Endodermal cell (in vitro differentiated cells): ENCODE data around the gene UNK. TPM values are rescaled to one million over a fixed set of nuclear protein-coding genes. Genes with fewer than 3 reads are reported as not detected.

Experiments
- DNase-seq: peaks from one replicate; pipeline ENCODE4 v3.0.0-alpha.2; 2017
- H3K27ac ChIP-seq: 2 replicates; pipeline ENCODE4 v1.5.1; 2013; ENCODE audit warnings: mild to moderate bottlenecking, low read depth, low read length, moderate library complexity
- H3K27me3 ChIP-seq: 2 replicates; pipeline ENCODE4 v1.6.1; 2013; ENCODE audit warnings: mild to moderate bottlenecking, low read length, moderate library complexity; ENCODE audit not compliant: insufficient read depth, control insufficient read depth, poor library complexity, severe bottlenecking
- H3K36me3 ChIP-seq: 2 replicates; pipeline ENCODE4 v1.7.0; 2013; ENCODE audit warnings: mild to moderate bottlenecking, low read length, moderate library complexity; ENCODE audit not compliant: control insufficient read depth, insufficient read depth
- H3K4me1 ChIP-seq: one replicate; pipeline ENCODE4 v1.7.0; 2013; ENCODE audit warnings: low read length; ENCODE audit not compliant: control insufficient read depth, insufficient read depth
- H3K4me3 ChIP-seq: 2 replicates; pipeline ENCODE4 v1.5.1; 2013; ENCODE audit warnings: mild to moderate bottlenecking, low read length, moderate library complexity
- H3K9ac ChIP-seq: 2 replicates; pipeline ENCODE4 v1.6.1; 2013; ENCODE audit warnings: mild to moderate bottlenecking, low read length, moderate library complexity; ENCODE audit not compliant: poor library complexity, severe bottlenecking; ENCODE audit errors: extremely low read depth
- H3K9me3 ChIP-seq: 2 replicates; pipeline ENCODE4 v1.6.1; 2013; ENCODE audit warnings: mild to moderate bottlenecking, low read length, moderate library complexity; ENCODE audit not compliant: control insufficient read depth
- H3K27ac Mint-ChIP-seq: 2 replicates; pipeline ENCODE4 v1.8.0; 2020; ENCODE audit warnings: mixed read lengths
- H3K27me3 Mint-ChIP-seq: 2 replicates; pipeline ENCODE4 v1.8.0; 2021; ENCODE audit warnings: mild to moderate bottlenecking, mixed read lengths; ENCODE audit not compliant: insufficient read depth
- H3K36me3 Mint-ChIP-seq: 2 replicates; pipeline ENCODE4 v1.8.0; 2020; ENCODE audit warnings: low read depth, mixed read lengths
- H3K4me1 Mint-ChIP-seq: 2 replicates; pipeline ENCODE4 v1.8.0; 2020; ENCODE audit warnings: mixed read lengths
- H3K4me3 Mint-ChIP-seq: 2 replicates; pipeline ENCODE4 v1.8.0; 2020; ENCODE audit warnings: mild to moderate bottlenecking, moderate library complexity, mixed read lengths
- H3K9me3 Mint-ChIP-seq: 2 replicates; pipeline ENCODE4 v1.8.0; 2020; ENCODE audit warnings: mild to moderate bottlenecking, mixed read lengths
- WGBS, 2 experiments: methylation state at CpG; one replicate each; pipeline versions ENCODE4 v1.1.5 to v1.1.7; 2013; ENCODE audit warnings: missing lambda C conversion rate in 2 of 2, mixed read lengths in 1 of 2; ENCODE audit not compliant: insufficient coverage in 1 of 2, insufficient read length in 1 of 2; 5-methylcytosine and 5-hydroxymethylcytosine counted together
- total RNA-seq, 2 donors: library from RNA; stranded (reverse); fragmentation: NEBNext Ultra II Directional in 1 of 2; extraction: Animal tissue kit (Norgen Biotek cat#: 25700) in 1 of 2; gene quantifications; 2 replicates in 1 of 2; 3 replicates in 1 of 2; pipeline ENCODE4 v1.2.1, GENCODE V29; 2021
- TF ChIP-seq, protein P1 (sequence below): fragments of 200-600 bp; sonication (generic); conservative IDR thresholded peaks from 2 replicates; pipeline ENCODE4 v1.5.0; 2021; ENCODE audit warnings: antibody characterized with exemption, mild to moderate bottlenecking

The UNK gene
- total RNA-seq, 2 donors from 2014 or later: 38.0 to 39.0 TPM

DNA sequence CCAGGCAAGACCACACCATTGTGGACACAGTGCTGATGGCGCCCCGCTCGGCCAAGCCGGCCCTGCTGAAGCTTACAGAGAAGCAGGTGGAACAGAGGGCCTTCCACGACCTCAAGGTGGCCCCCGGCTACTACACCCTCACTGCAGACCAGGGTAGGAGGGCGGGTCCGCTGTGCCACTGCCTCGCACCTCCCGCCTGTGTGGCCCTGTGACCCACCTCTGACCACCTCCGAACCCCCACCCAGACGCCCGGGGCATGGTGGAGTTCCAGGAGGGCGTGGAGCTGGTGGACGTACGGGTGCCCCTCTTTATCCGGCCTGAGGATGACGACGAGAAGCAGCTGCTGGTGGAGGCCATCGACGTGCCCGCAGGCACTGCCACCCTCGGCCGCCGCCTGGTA, 42.3 kb upstream of the UNK start:
- Mint-ChIP-seq H3K4me1 (no peaks in the 10 kb centered on the region), H3K36me3 (no peaks in the 10 kb centered on the region), H3K9me3 (no peaks in the 10 kb centered on the region), H3K4me3 (no peak overlapping the region), H3K27ac (no peak overlapping the region), H3K27me3 (no peaks in the 10 kb centered on the region)
- Histone ChIP-seq H3K9me3 (no peaks in the 10 kb centered on the region), H3K9ac (no peak overlapping the region), H3K4me3 (no peak overlapping the region), H3K36me3 (no peaks in the 10 kb centered on the region), H3K4me1 (no peaks in the 10 kb centered on the region), H3K27me3 (no peaks in the 10 kb centered on the region), H3K27ac (no peak overlapping the region)
- DNase-seq: no peak
- TF ChIP-seq, protein P1, sequence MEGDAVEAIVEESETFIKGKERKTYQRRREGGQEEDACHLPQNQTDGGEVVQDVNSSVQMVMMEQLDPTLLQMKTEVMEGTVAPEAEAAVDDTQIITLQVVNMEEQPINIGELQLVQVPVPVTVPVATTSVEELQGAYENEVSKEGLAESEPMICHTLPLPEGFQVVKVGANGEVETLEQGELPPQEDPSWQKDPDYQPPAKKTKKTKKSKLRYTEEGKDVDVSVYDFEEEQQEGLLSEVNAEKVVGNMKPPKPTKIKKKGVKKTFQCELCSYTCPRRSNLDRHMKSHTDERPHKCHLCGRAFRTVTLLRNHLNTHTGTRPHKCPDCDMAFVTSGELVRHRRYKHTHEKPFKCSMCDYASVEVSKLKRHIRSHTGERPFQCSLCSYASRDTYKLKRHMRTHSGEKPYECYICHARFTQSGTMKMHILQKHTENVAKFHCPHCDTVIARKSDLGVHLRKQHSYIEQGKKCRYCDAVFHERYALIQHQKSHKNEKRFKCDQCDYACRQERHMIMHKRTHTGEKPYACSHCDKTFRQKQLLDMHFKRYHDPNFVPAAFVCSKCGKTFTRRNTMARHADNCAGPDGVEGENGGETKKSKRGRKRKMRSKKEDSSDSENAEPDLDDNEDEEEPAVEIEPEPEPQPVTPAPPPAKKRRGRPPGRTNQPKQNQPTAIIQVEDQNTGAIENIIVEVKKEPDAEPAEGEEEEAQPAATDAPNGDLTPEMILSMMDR: no peak
- 90 to 94% methylated on average over 9 to 25 of the region's 25 CpGs for WGBS, 2 experiments

DNA sequence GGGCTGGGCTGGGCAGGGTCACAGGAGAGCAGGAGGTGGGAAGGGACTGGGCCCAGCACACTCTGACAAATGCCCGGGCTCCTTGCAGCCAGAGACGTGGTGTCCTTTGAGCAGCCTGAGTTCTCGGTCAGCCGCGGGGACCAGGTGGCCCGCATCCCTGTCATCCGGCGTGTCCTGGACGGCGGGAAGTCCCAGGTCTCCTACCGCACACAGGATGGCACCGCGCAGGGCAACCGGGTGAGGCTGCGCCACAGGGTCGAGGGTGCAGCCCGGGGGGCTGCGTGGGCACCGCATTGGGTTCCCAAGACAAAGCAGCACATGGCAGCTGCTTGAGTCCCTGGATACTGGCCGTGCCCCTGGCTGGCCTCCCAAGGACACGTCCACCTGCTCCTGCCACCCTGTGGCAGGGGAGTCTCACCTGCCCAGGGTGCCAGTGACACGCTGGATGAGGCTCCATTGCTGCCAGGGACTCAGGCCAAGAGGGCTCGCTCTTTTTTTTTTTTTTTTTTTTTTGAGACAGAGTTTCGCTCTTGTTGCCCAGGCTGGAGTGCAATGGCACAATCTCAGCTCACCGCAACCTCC, 40.9 kb upstream of the UNK start:
- 96% methylated on average over 19 to 25 of the region's 25 CpGs for WGBS, 2 experiments

GRCh38 chr17:75748706-75749105, 35.9 kb upstream of the UNK start:
- no peak for DNase-seq
- Mint-ChIP-seq H3K9me3 (no peaks in the 10 kb centered on the region), H3K27ac (no peak overlapping the region), H3K27me3 (peaks cover 9% of the 10 kb centered on the region), H3K4me1 (no peaks in the 10 kb centered on the region), H3K4me3 (no peak overlapping the region), H3K36me3 (no peaks in the 10 kb centered on the region)
- no peaks in the 10 kb centered on the region for H3K4me1 ChIP-seq
- H3K9me3 ChIP-seq: no peaks in the 10 kb centered on the region
- no peaks in the 10 kb centered on the region for H3K36me3 ChIP-seq
- WGBS, 2 experiments: 89 to 92% methylated on average over 6 to 9 of the region's 9 CpGs
- TF ChIP-seq, protein P1: no peak
- H3K9ac ChIP-seq: no peak overlapping the region
- H3K27me3 ChIP-seq: no peaks in the 10 kb centered on the region
- H3K4me3 ChIP-seq: no peak overlapping the region
- no peak overlapping the region for H3K27ac ChIP-seq

More for the DNA sequence above, 40.9 kb upstream of the UNK start:
- Histone ChIP-seq H3K4me1 (no peaks in the 10 kb centered on the region), H3K27ac (no peak overlapping the region), H3K9me3 (no peaks in the 10 kb centered on the region), H3K27me3 (no peaks in the 10 kb centered on the region), H3K9ac (no peak overlapping the region), H3K4me3 (no peak overlapping the region), H3K36me3 (no peaks in the 10 kb centered on the region)
- Mint-ChIP-seq H3K36me3 (no peaks in the 10 kb centered on the region), H3K4me3 (no peak overlapping the region), H3K27me3 (no peaks in the 10 kb centered on the region), H3K4me1 (no peaks in the 10 kb centered on the region), H3K27ac (no peak overlapping the region), H3K9me3 (no peaks in the 10 kb centered on the region)
- no peak for DNase-seq
- TF ChIP-seq, protein P1: no peak
